PC-3 (cell line): Measurements from ENCODE around the gene PACS1.

Source experiments
- EZH2phosphoT487 ChIP-seq: fragments of 300-600 bp; sonication (generic); IDR thresholded peaks from 2 replicates; pipeline ENCODE4 v1.6.1; 2018; ENCODE audit warnings: mild to moderate bottlenecking, antibody characterized with exemption, low read length, borderline replicate concordance
- TF ChIP-seq, protein P1 (sequence below): fragments of 300-600 bp; sonication (generic); conservative IDR thresholded peaks from 2 replicates; pipeline ENCODE4 v1.5.1; 2017; ENCODE audit warnings: antibody characterized with exemption, low read depth, mild to moderate bottlenecking, low read length

DNA sequence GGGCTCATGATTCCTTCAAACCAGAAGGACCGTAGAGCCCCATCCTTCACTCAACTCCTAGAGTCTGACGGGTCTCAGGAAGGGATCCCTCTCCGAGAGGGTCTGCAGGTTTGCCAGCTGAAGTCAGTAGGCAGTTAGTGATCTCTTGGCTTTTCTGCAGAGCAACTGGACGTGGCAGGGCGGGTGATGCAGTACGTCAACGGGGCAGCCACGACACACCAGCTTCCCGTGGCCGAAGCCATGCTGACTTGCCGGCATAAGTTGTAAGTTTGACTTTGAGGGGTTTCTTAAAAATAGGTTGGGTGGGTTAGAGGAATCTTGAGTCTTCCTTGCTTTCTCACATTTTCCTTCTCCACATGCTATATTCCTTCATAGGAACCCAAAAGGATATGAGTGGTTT is 165.1 kb downstream of the PACS1 start:
- TF ChIP-seq, protein P1, sequence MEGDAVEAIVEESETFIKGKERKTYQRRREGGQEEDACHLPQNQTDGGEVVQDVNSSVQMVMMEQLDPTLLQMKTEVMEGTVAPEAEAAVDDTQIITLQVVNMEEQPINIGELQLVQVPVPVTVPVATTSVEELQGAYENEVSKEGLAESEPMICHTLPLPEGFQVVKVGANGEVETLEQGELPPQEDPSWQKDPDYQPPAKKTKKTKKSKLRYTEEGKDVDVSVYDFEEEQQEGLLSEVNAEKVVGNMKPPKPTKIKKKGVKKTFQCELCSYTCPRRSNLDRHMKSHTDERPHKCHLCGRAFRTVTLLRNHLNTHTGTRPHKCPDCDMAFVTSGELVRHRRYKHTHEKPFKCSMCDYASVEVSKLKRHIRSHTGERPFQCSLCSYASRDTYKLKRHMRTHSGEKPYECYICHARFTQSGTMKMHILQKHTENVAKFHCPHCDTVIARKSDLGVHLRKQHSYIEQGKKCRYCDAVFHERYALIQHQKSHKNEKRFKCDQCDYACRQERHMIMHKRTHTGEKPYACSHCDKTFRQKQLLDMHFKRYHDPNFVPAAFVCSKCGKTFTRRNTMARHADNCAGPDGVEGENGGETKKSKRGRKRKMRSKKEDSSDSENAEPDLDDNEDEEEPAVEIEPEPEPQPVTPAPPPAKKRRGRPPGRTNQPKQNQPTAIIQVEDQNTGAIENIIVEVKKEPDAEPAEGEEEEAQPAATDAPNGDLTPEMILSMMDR, result no peak
- TF ChIP-seq EZH2phosphoT487, result no peak
